GM21529 (cell line): ENCODE measurements around the gene CYP27B1.
"Not testable (repeated sequence)": the region's sequence is repeated elsewhere in the genome, so short reads cannot be mapped to it uniquely, and the experiment has no call there.

Experiments used
- ATAC-seq: cut with Tn5 transposase; IDR thresholded peaks from one replicate; pipeline ENCODE4 v1.9.1; 2021; ENCODE audit not compliant: unreplicated experiment

The CYP27B1 gene

GRCh38 chr12:57723630-57723962, 43.3 kb downstream of the CYP27B1 start:
- ATAC-seq = no peak

GRCh38 chr12:57722716-57723629, 43.9 kb downstream of the CYP27B1 start:
- ATAC-seq = no peak

- not testable (repeated sequence) for ATAC-seq
Measured at GRCh38 chr12:57721846-57722608, 44.9 kb downstream of the CYP27B1 start.

GRCh38 chr12:57720606-57721595, 46.0 kb downstream of the CYP27B1 start:
- ATAC-seq = no peak

GRCh38 chr12:57719777-57720605, 46.9 kb downstream of the CYP27B1 start:
- ATAC-seq = no peak

GRCh38 chr12:57718641-57719528, 48.0 kb downstream of the CYP27B1 start:
- no peak for ATAC-seq

GRCh38 chr12:57717846-57718640, 48.8 kb downstream of the CYP27B1 start:
- ATAC-seq = no peak

GRCh38 chr12:57717131-57717530, 49.7 kb downstream of the CYP27B1 start:
- ATAC-seq = no peak

GRCh38 chr12:57716305-57716704, 50.6 kb downstream of the CYP27B1 start:
- ATAC-seq = no peak

- no peak for ATAC-seq
Measured at GRCh38 chr12:57715786-57716185, 51.1 kb downstream of the CYP27B1 start.

- not testable (repeated sequence) for ATAC-seq
Measured at GRCh38 chr12:57715036-57715748, 51.7 kb downstream of the CYP27B1 start.

- no peak for ATAC-seq
Measured at GRCh38 chr12:57713209-57713608, 53.7 kb downstream of the CYP27B1 start.

GRCh38 chr12:57712701-57713100, 54.2 kb downstream of the CYP27B1 start:
- ATAC-seq = no peak
